SK-N-MC (cell line): ENCODE results near the gene NHSL2.

ENCODE experiments used
- DNase-seq: peaks from one replicate; pipeline ENCODE4 v3.0.0-alpha.2; 2011; ENCODE audit warnings: low read depth, low spot score
- H3K27ac ChIP-seq: fragments of 200-600 bp; sonication (generic); 2 replicates; pipeline ENCODE4 v1.5.1; 2016; ENCODE audit warnings: mixed run types
- H3K36me3 ChIP-seq: fragments of 200-600 bp; sonication (generic); 2 replicates; pipeline ENCODE4 v1.6.1; 2017; ENCODE audit warnings: antibody characterized with exemption, low read length, mixed read lengths; ENCODE audit not compliant: insufficient read depth
- H3K4me3 ChIP-seq: fragments of 200-600 bp; sonication (generic); 2 replicates; pipeline ENCODE4 v1.5.1; 2016
- H3K9ac ChIP-seq: fragments of 200-600 bp; sonication (generic); 2 replicates; pipeline ENCODE4 v1.8.0; 2017; ENCODE audit warnings: mixed run types, mixed read lengths; ENCODE audit not compliant: insufficient read length
- H3K9me3 ChIP-seq: fragments of 200-600 bp; sonication (generic); 2 replicates; pipeline ENCODE4 v1.6.1; 2017; ENCODE audit warnings: low read depth, mild to moderate bottlenecking, antibody characterized with exemption, low read length, moderate library complexity, mixed read lengths
- EZH2 ChIP-seq: fragments of 200-600 bp; sonication (generic); IDR thresholded peaks from one replicate; pipeline ENCODE4 v1.6.1; 2017; ENCODE audit warnings: antibody characterized with exemption
- FOXP2 ChIP-seq: optimal IDR thresholded peaks from 2 replicates; pipeline ENCODE3; 2011; ENCODE audit warnings: mild to moderate bottlenecking, moderate library complexity; ENCODE audit not compliant: insufficient read depth; ENCODE audit errors: extremely low read length, control extremely low read depth
- POLR2AphosphoS5 ChIP-seq: IDR thresholded peaks from 2 replicates; pipeline ENCODE4 v1.6.1; 2012; ENCODE audit warnings: mild to moderate bottlenecking, low read depth, low read length, borderline replicate concordance

NHSL2 gene

GRCh38 chrX:72108666-72109065, 198.0 kb downstream of the NHSL2 start:
- H3K9me3 ChIP-seq, result no peaks in the 10 kb centered on the region
- TF ChIP-seq EZH2 (no peak), POLR2AphosphoS5 (no peak), FOXP2 (no peak)
- no peak overlapping the region for H3K27ac ChIP-seq
- no peaks in the 10 kb centered on the region for H3K36me3 ChIP-seq
- H3K9ac ChIP-seq, result no peak overlapping the region
- H3K4me3 ChIP-seq, result no peak overlapping the region
- DNase-seq, result no peak

- TF ChIP-seq POLR2AphosphoS5, result no peak
- TF ChIP-seq EZH2, result no peak
- no peak for TF ChIP-seq FOXP2
- H3K9ac ChIP-seq, result no peak overlapping the region
- DNase-seq, result no peak
- H3K4me3 ChIP-seq, result no peak overlapping the region
- no peak overlapping the region for H3K27ac ChIP-seq
- no peaks in the 10 kb centered on the region for H3K9me3 ChIP-seq
- no peaks in the 10 kb centered on the region for H3K36me3 ChIP-seq
Observed at GRCh38 chrX:72110051-72110875, 199.6 kb downstream of the NHSL2 start.

- no peak for DNase-seq
- Histone ChIP-seq H3K27ac (no peak overlapping the region), H3K9ac (no peak overlapping the region), H3K9me3 (no peaks in the 10 kb centered on the region), H3K4me3 (no peak overlapping the region), H3K36me3 (no peaks in the 10 kb centered on the region)
- TF ChIP-seq POLR2AphosphoS5 (no peak), FOXP2 (no peak), EZH2 (no peak)
Observed at GRCh38 chrX:72110876-72111708, 200.4 kb downstream of the NHSL2 start.

GRCh38 chrX:72113461-72113860, 202.8 kb downstream of the NHSL2 start:
- Histone ChIP-seq H3K4me3 (no peak overlapping the region), H3K9ac (no peak overlapping the region), H3K27ac (no peak overlapping the region), H3K36me3 (no peaks in the 10 kb centered on the region), H3K9me3 (no peaks in the 10 kb centered on the region)
- TF ChIP-seq FOXP2 (no peak), EZH2 (no peak), POLR2AphosphoS5 (no peak)
- no peak for DNase-seq

- Histone ChIP-seq H3K27ac (no peak overlapping the region), H3K9me3 (no peaks in the 10 kb centered on the region), H3K9ac (no peak overlapping the region), H3K4me3 (peak overlapping the region; percentile 32), H3K36me3 (no peaks in the 10 kb centered on the region)
- no peak for DNase-seq
- no peak; the same call in 1 of the 2 replicates for TF ChIP-seq POLR2AphosphoS5
- TF ChIP-seq FOXP2, result no peak
- TF ChIP-seq EZH2, result no peak
Observed at GRCh38 chrX:72114306-72114705, 203.7 kb downstream of the NHSL2 start.

GRCh38 chrX:72114807-72115206, 204.2 kb downstream of the NHSL2 start:
- Histone ChIP-seq H3K36me3 (no peaks in the 10 kb centered on the region), H3K27ac (no peak overlapping the region), H3K4me3 (no peak overlapping the region), H3K9ac (no peak overlapping the region), H3K9me3 (no peaks in the 10 kb centered on the region)
- DNase-seq, result no peak
- TF ChIP-seq FOXP2, result no peak
- TF ChIP-seq POLR2AphosphoS5, result no peak
- TF ChIP-seq EZH2, result no peak

- Histone ChIP-seq H3K9ac (no peak overlapping the region), H3K9me3 (no peaks in the 10 kb centered on the region), H3K36me3 (no peaks in the 10 kb centered on the region), H3K4me3 (no peak overlapping the region), H3K27ac (no peak overlapping the region)
- no peak for TF ChIP-seq FOXP2
- TF ChIP-seq EZH2, result no peak
- TF ChIP-seq POLR2AphosphoS5, result no peak
- no peak for DNase-seq
Observed at GRCh38 chrX:72115380-72115779, 204.7 kb downstream of the NHSL2 start.

GRCh38 chrX:72117636-72118210, 207.1 kb downstream of the NHSL2 start:
- no peak overlapping the region for H3K4me3 ChIP-seq
- H3K9ac ChIP-seq, result no peak overlapping the region
- no peak overlapping the region for H3K27ac ChIP-seq
- TF ChIP-seq EZH2 (no peak), FOXP2 (no peak), POLR2AphosphoS5 (no peak)
- no peaks in the 10 kb centered on the region for H3K9me3 ChIP-seq
- H3K36me3 ChIP-seq, result no peaks in the 10 kb centered on the region
- no peak for DNase-seq
